GM12801 (cell line): ENCODE measurements around the gene RGS21.

Source experiments
- TF ChIP-seq, protein P1 (sequence below): IDR thresholded peaks from one replicate; pipeline ENCODE4 v1.5.1; 2011; ENCODE audit warnings: control low read depth; ENCODE audit not compliant: insufficient read length; ENCODE audit errors: extremely low read depth

Gene RGS21, protein sequence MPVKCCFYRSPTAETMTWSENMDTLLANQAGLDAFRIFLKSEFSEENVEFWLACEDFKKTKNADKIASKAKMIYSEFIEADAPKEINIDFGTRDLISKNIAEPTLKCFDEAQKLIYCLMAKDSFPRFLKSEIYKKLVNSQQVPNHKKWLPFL

GRCh38 chr1:192316942-192317450, at the start of gene RGS21:
Gene RGS21, plus strand, starts transcription at chr1:192316992. Its CDS starts 26,045 bp downstream, at chr1:192343037.
- TF ChIP-seq, protein P1, sequence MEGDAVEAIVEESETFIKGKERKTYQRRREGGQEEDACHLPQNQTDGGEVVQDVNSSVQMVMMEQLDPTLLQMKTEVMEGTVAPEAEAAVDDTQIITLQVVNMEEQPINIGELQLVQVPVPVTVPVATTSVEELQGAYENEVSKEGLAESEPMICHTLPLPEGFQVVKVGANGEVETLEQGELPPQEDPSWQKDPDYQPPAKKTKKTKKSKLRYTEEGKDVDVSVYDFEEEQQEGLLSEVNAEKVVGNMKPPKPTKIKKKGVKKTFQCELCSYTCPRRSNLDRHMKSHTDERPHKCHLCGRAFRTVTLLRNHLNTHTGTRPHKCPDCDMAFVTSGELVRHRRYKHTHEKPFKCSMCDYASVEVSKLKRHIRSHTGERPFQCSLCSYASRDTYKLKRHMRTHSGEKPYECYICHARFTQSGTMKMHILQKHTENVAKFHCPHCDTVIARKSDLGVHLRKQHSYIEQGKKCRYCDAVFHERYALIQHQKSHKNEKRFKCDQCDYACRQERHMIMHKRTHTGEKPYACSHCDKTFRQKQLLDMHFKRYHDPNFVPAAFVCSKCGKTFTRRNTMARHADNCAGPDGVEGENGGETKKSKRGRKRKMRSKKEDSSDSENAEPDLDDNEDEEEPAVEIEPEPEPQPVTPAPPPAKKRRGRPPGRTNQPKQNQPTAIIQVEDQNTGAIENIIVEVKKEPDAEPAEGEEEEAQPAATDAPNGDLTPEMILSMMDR, result no peak

DNA sequence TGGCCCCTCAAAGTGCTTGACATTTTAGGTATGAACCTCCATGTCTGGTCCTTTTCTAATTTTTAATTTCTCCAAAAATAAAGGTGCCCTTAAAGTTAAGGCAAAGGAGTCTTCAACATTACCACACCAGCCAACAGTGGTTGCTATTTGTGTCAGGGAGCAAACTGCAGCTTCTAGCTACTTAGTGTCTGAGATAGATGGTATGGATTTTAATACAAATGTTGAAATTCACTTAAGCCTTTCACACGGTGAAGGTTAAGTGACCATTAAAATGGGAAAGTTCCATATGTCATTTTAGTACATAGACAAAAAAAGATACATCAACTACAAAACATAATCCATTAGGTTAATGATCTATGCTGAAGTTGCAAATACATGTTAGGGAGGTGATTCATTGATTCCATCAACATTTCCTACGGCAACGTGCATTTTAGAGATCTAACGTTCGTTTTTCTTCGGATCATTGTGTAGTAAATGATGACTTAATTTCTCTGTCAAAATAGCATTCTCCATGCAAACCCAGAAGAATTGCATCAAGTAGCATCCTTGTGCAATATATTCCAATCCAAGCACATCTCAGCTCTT, 48.2 kb upstream of the RGS21 start:
- TF ChIP-seq, protein P1, result no peak

DNA sequence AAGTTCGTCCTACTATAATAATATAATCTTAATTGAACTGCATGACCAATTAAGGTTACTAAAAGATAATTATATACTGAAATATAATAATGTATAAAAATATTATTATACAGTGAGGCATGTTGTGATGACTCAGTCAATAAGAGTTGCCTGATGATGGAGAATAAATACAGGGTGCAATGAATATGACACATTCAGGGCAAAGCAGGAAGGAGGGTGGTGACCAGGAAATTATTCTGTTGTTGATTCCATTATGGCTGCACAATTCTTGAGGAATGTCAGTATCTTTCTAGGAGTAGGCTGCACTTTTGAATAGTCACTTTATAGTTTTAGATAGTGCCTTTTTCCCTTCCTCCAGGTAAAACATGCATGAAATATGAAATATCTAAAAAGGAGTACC, 46.4 kb upstream of the RGS21 start:
- TF ChIP-seq, protein P1, result no peak

DNA sequence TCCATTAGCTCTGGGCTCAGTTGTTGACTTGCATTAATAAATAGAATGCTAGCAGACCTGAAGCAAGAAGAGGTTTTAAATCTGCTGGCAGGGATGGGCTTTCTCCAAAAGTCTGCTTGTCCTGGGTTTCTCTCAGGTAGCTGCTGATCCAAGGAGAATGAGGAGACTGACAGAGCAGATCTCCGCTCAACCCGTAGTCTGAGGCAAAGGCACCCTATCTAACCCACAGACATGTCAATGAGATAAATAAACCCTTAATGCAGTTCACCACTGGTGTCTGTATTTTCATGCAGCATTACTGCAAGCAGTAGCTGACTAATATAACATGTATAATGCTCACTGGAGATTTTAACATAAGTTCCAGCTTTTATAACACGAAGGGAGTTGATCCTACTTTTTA, 44.1 kb upstream of the RGS21 start:
- TF ChIP-seq, protein P1, result no peak

DNA sequence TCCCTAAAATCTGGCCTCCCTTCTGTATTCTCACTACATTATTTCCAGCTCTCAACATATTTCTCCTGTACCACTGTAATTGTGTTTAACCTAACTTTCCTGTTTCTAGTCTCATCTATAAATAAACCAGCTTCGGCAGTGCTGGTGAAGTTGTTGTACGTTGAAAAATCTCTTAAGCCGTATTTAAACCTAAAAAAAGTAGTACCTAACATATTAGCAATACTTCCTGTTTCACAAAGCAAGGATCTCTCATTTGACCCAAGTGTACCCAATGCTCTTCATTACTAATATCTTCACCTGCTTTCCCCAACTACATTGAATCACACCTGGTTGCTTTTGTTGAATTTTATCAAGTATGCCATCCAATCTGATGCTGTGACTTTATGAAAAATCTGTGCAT, 42.2 kb upstream of the RGS21 start:
- TF ChIP-seq, protein P1, result no peak

GRCh38 chr1:192277635-192278034, 39.2 kb upstream of the RGS21 start:
- TF ChIP-seq, protein P1, result no peak

- TF ChIP-seq, protein P1, result no peak
Observed at GRCh38 chr1:192284927-192285326, 31.9 kb upstream of the RGS21 start.
